Subcutaneous abdominal adipose tissue (tissue), 5 donors: ENCODE data around the gene ADM2.

ENCODE experiments used
- H3K27ac ChIP-seq: one replicate; pipeline ENCODE4 v1.7.0; 2013; ENCODE audit warnings: low read depth, mild to moderate bottlenecking, inconsistent platforms, low read length, moderate library complexity
- H3K27me3 ChIP-seq, 5 donors: one replicate each; pipeline ENCODE4 v1.7.0; 2013; ENCODE audit warnings: low read length in 5 of 5, inconsistent platforms in 1 of 5; ENCODE audit not compliant: control insufficient read depth in 5 of 5, insufficient read depth in 4 of 5
- H3K36me3 ChIP-seq, 5 donors: one replicate each; pipeline ENCODE4 v1.7.0; 2013; ENCODE audit warnings: low read length in 5 of 5; ENCODE audit not compliant: control insufficient read depth in 5 of 5, insufficient read depth in 5 of 5
- H3K4me1 ChIP-seq, 5 donors: one replicate each; pipeline ENCODE4 v1.7.0; 2013; ENCODE audit warnings: low read length in 5 of 5, mild to moderate bottlenecking in 3 of 5, moderate library complexity in 1 of 5; ENCODE audit not compliant: control insufficient read depth in 5 of 5, insufficient read depth in 5 of 5
- H3K4me3 ChIP-seq, 5 donors: one replicate each; pipeline ENCODE4 v1.7.0; 2013; ENCODE audit warnings: low read length in 5 of 5, low read depth in 1 of 5
- H3K9ac ChIP-seq, 5 donors: one replicate each; pipeline ENCODE4 v1.7.0; 2013; ENCODE audit warnings: low read length in 5 of 5, mild to moderate bottlenecking in 4 of 5, moderate library complexity in 3 of 5
- H3K9me3 ChIP-seq, 5 donors: one replicate each; pipeline ENCODE4 v1.7.0; 2013; ENCODE audit warnings: low read length in 5 of 5; ENCODE audit not compliant: control insufficient read depth in 5 of 5
- donor health status: healthy.
- donor health status: healthy.
- donor health status: healthy.
- donor health status: healthy.
- donor health status: healthy.

ADM2 gene

DNA sequence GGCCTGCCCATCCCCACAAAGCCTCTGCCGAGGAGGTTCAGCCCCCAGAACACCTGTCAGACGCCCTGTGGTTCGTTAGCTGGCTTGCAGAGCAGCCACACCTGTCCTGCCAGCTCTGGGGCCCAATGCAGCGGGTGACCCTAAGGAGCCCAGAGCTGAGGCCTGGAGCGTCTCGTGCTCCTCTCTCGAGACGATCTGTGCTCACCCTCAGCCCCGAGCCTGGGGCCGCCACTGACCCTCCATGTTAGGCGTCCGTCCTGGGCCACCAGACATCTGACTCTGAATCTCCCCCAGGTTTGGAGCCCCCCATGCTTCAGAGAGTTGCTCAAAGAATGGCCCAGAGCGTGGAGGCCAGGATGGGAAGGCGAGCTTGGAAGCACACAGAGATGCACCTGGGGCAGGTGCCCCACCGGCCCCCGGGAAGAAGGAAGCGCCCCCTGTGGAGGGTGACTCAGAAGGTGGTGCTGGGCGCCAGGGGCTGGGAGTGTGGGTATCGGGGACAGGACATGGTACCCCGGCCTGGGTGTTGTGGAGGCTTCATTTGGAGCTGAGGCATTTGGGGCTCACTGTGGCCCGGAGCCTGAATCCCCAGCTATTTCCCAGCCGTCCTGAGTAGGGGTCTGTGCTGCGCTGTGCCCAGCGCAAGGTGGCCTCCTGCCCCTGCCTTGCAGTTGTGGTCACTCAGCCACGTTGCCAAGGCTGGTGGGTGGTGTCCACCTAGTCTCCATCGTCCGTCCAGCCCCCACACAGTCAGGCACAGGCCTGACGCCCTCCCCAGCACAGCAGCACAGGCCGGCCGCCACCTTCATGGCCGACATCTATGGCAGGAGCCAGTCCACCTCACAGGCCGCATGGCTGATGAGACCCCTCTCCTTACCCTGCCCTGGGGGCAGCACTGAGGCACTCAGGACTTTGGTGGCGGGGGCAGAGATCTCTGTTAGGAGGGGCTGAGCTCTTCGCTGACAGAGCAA, 42.8 kb upstream of the ADM2 start:
- Histone ChIP-seq H3K4me3 (no peak overlapping the region), H3K9me3 (no peaks in the 10 kb centered on the region), H3K27me3 (no peaks in the 10 kb centered on the region), H3K9ac (no peak overlapping the region), H3K27ac (no peak overlapping the region), H3K36me3 (peaks cover 0 to 84% (median 74%) of the 10 kb centered on the region in 5 donors), H3K4me1 (no peaks in the 10 kb centered on the region)

DNA sequence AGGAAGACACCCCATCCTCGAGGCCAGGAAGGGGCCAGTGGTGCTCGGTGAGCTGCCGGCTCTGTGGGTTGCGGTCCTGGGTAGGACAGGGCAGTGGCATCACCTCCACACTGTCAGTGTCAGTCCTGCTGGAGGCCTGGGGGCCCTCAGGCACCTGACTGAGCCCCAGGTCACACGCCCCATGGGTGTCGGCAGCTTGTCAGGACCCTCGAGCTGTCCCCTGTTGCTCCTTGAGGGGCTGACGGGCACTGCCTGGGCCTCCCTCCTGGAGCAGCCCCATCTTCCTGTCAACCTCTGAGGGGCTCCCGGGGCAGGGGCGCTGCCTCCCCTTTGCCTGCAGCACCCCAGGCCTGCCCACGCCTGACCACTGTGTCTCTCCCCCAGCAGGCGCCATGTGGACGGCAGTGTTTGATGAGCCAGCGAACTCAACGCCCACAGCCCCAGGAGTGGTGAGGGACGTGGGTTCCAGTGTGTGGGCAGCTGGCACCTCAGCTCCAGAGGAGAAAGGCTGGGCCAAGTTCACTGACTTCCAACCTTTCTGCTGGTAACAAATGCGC, 42.0 kb upstream of the ADM2 start:
- H3K4me3 ChIP-seq, result no peak overlapping the region
- no peaks in the 10 kb centered on the region for H3K4me1 ChIP-seq
- no peak overlapping the region for H3K27ac ChIP-seq
- H3K9me3 ChIP-seq, result no peaks in the 10 kb centered on the region
- H3K36me3 ChIP-seq, result peaks cover 0 to 84% (median 75%) of the 10 kb centered on the region in 5 donors
- no peaks in the 10 kb centered on the region for H3K27me3 ChIP-seq
- no peak overlapping the region for H3K9ac ChIP-seq

DNA sequence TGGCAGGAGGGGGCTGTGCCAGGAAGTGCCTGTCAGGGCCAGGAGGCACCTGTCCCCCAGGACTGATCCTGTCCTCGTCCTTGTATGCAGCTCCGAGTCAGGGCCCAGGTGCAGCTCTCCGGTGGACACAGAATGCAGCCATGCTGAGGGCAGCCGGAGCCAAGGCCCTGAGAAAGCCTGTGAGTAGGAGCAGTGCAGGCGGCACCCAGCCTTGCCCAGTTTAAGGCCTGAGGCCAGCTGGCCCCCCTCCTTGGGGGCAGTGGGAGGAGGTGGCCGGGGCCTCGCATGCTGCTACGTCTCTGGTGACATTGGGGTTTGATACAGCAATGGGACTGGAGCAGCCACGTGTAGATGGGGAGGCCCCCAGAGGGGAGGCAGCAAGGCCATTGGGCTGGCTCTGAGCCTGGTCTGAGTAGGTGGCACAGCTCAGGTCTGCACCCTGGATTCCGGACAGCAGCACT, 41.4 kb upstream of the ADM2 start:
- H3K9me3 ChIP-seq, result no peaks in the 10 kb centered on the region
- H3K4me3 ChIP-seq, result no peak overlapping the region
- H3K27me3 ChIP-seq, result no peaks in the 10 kb centered on the region
- peaks cover 0 to 86% (median 76%) of the 10 kb centered on the region in 5 donors for H3K36me3 ChIP-seq
- no peak overlapping the region for H3K9ac ChIP-seq
- peaks cover 0 to 5% (median 5%) of the 10 kb centered on the region in 5 donors for H3K4me1 ChIP-seq
- no peak overlapping the region for H3K27ac ChIP-seq

DNA sequence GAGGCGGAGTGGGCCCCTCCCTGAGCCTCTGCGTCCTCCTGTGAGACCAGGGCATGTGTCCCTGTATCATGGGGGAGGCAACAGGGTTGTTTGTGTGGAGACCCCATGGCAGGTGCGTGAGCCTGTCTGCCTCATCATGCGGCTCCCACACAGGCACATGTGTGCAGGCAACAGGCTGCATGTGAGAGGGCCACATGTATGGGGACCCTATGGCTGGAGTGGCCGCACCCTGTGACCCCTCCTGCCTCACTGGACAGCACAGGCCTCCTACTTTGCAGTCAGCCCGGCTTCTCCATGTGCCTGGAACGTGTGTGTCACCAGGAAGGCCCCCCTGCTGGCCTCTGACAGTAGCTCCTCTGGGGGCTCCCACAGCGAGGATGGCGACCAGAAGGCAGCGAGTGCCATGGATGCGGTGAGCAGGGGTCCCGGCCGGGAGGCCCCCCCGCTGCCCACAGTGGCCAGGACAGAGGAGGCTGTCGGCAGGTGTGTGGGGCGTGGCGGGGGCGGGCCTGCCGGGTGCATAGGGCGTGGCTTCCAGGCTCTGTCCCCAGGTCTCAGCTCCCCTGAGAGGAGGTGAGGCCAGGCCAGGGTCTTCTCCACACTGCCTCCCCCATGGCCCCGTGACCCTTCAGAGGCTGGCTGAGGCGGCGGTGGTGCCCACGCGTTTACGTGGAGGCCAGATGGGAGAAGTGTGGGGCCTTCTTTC, 40.6 kb upstream of the ADM2 start:
- no peaks in the 10 kb centered on the region for H3K27me3 ChIP-seq
- no peaks in the 10 kb centered on the region for H3K9me3 ChIP-seq
- H3K9ac ChIP-seq, result no peak overlapping the region
- no peak overlapping the region for H3K4me3 ChIP-seq
- H3K27ac ChIP-seq, result no peak overlapping the region
- peaks cover 0 to 6% (median 5%) of the 10 kb centered on the region in 5 donors for H3K4me1 ChIP-seq
- peaks cover 0 to 86% (median 74%) of the 10 kb centered on the region in 5 donors for H3K36me3 ChIP-seq

DNA sequence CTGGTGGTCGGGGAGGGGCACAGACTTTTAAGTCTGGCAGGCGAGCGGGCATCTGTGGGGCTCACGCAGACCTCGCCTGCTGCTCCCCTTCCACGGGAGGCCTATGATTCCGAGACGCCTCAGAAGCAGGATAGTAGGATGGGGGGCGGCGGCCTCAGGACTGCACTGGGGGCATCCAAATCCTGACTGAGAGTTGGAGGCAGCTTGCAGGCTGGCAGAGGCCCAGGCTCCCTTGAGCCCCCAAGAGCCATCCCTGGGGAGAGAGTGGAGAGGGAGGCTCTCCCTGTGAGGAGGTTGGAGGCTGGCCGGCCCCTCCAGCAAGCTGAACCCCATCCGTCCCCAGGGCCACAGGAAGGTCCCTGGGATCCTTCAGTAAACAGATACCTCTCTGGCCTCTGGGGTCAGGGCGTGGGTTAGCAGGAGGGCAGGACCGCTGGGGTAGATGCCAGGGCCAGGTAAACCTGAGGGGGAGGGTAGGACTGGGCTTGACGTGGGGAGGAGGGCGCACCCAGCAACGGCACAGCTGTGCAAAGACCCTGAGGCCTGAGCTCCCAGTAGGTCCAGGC, 39.8 kb upstream of the ADM2 start:
- Histone ChIP-seq H3K36me3 (peaks cover 0 to 84% (median 71%) of the 10 kb centered on the region in 5 donors), H3K27me3 (no peaks in the 10 kb centered on the region), H3K4me3 (no peak overlapping the region), H3K9ac (no peak overlapping the region), H3K27ac (no peak overlapping the region), H3K9me3 (no peaks in the 10 kb centered on the region), H3K4me1 (peaks cover 0 to 6% (median 5%) of the 10 kb centered on the region in 5 donors)

DNA sequence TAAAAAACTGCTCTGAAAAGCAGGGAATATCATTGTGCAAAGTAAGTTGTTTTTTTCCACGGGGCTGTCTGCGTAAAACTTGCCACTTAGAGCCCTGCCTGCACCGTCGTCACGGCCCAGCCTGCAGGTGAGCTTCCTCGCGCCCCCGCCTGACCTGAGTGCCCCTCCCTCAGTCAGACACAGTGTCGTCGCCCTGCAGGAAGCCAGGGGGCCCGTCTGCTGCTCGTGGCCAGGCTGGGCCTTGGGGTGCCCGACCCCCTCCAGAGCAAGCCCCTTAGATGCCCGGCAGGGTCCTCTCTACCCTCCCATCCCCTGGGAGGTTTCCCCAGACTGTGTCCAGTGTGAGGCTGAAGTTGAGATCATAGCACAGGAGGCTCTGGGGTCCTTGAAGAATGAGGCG, 38.1 kb upstream of the ADM2 start:
- Histone ChIP-seq H3K4me3 (no peak overlapping the region), H3K36me3 (peaks cover 0 to 83% (median 70%) of the 10 kb centered on the region in 5 donors), H3K9me3 (no peaks in the 10 kb centered on the region), H3K9ac (no peak overlapping the region), H3K4me1 (peaks cover 0 to 6% (median 5%) of the 10 kb centered on the region in 5 donors), H3K27ac (no peak overlapping the region), H3K27me3 (no peaks in the 10 kb centered on the region)

DNA sequence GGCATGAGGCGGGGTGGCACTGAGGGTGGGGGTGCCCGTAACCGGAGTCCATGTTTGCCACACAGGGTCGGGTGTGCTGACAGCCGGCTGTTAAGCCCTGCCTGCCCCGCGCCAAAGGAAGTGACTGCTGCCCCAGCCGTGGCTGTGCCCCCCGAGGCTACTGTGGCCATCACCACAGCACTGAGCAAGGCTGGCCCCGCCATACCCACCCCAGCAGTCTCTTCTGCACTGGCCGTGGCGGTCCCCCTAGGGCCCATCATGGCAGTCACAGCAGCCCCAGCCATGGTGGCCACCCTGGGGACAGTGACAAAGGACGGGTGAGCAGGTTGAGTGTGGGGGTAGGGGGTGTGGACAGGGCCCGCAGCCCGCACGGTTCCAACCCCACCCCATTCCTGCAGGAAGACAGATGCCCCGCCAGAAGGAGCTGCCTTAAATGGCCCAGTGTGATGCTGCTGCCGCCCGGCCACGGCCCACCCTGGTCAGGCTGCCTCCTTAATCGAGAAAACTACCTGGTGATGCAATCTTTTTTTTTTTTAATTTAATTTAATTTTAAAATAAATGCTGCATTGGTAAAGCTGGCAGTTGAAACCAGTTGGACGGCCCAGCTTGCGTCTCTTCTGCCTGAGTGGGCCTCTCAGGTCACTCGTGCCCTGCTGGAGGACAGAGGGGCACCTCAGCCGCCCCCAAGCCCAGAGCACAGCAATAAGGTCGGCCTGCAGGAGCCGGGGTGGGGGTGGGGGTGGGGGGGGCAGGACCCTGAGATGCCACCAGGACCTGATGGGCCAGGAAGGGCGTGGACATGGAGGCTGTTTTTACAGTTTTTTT, 37.3 kb upstream of the ADM2 start:
- Histone ChIP-seq H3K36me3 (peaks cover 0 to 83% (median 67%) of the 10 kb centered on the region in 5 donors), H3K9me3 (no peaks in the 10 kb centered on the region), H3K27ac (no peak overlapping the region), H3K4me3 (no peak overlapping the region), H3K27me3 (no peaks in the 10 kb centered on the region), H3K9ac (no peak overlapping the region), H3K4me1 (peaks cover 0 to 6% (median 5%) of the 10 kb centered on the region in 5 donors)

DNA sequence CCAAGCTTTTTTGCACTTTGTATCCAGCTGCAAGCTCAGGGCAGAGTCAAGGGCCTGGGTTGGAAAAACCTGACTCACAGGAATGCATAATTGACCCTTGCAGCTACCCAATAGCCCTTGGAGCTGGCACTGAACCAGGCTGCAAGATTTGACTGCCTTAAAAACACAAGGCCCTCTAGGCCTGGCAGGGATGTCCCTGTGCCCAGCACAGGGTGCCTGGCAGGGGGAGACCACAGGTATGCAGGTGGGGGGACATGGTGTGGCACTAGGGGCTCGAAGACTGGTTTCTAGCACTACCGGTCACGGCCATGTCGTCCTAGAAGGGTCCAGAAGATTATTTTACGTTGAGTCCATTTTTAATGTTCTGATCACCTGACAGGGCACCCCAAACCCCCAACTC, 36.7 kb upstream of the ADM2 start:
- peaks cover 0 to 79% (median 60%) of the 10 kb centered on the region in 5 donors for H3K36me3 ChIP-seq
- no peaks in the 10 kb centered on the region for H3K27me3 ChIP-seq
- H3K9me3 ChIP-seq, result no peaks in the 10 kb centered on the region
- H3K9ac ChIP-seq, result no peak overlapping the region
- H3K4me1 ChIP-seq, result peaks cover 0 to 6% (median 5%) of the 10 kb centered on the region in 5 donors
- H3K27ac ChIP-seq, result no peak overlapping the region
- no peak overlapping the region for H3K4me3 ChIP-seq
